Measurements from ENCODE around the gene SF3B1.
"Not testable (repeated sequence)": the region's sequence is repeated elsewhere in the genome, so short reads cannot be mapped to it uniquely, and the experiment has no call there.

Gene SF3B1

DNA sequence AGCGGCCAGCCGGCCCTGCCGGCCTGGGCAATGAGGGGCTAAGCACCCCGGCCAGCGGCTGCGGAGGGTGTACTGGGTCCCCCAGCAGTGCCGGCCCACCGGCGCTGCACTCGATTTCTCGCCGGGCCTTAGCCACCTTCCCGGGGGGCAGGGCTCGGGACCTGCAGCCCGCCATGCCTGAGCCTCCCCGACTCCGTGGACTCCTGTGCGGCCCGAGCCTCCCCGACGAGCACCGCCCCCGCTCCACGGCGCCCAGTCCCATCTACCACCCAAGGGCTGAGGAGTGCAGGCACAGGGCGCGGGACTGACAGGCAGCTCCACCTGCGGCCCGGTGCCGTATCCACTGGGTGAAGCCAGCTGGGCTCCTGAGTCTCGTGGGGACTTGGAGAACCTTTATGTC lies 64.2 kb downstream of the SF3B1 start:
- CTCF ChIA-PET, POLR2A ChIA-PET: not testable (repeated sequence)

DNA sequence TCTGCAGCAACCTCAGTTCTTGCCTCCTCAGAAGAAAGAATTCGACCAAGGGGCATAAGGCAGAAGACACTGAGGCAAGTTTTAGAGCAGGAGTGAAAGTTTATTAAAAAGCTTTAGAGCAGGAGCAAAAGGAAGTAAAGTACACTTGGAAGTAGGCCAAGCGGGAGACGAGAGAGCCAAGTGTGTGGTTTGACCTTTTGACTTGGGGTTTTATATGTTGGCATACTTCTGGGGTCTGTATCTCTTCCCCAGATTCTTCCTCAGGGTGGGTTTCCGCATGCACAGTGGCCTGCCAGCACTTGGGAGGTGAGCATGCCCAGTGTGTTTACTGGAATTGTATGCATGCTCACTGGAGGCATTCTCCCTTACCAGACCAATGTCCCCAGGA lies 64.9 kb downstream of the SF3B1 start:
- POLR2A ChIA-PET, result no interaction called here
- TF ChIP-seq ZNF155 (tag by site-specific recombination; IDR thresholded peaks at IDR 0.05) (no peak), ZNF2 (tag by site-specific recombination; IDR thresholded peaks at IDR 0.05) (no peak), ZNF777 (tag by site-specific recombination; IDR thresholded peaks at IDR 0.05; ENCODE audit: borderline replicate concordance) (no peak), ZNF112 (tag by site-specific recombination; IDR thresholded peaks at IDR 0.05) (no peak), ZNF610 (tag by site-specific recombination; IDR thresholded peaks at IDR 0.05; ENCODE audit: borderline replicate concordance) (no peak), ZNF19 (tag by site-specific recombination; IDR thresholded peaks at IDR 0.05; ENCODE audit: low read depth) (no peak), ZNF48 (tag by site-specific recombination; IDR thresholded peaks at IDR 0.05) (no peak), ZNF433 (tag by site-specific recombination; IDR thresholded peaks at IDR 0.05; ENCODE audit: low read depth) (no peak), ZNF169 (tag by site-specific recombination; IDR thresholded peaks at IDR 0.05) (no peak), ZNF529 (tag by site-specific recombination; IDR thresholded peaks at IDR 0.05; ENCODE audit: insufficient replicate concordance) (no peak)
- TF ChIP-seq, protein P1, sequence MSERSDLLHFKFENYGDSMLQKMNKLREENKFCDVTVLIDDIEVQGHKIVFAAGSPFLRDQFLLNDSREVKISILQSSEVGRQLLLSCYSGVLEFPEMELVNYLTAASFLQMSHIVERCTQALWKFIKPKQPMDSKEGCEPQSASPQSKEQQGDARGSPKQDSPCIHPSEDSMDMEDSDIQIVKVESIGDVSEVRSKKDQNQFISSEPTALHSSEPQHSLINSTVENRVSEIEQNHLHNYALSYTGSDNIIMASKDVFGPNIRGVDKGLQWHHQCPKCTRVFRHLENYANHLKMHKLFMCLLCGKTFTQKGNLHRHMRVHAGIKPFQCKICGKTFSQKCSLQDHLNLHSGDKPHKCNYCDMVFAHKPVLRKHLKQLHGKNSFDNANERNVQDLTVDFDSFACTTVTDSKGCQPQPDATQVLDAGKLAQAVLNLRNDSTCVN (tag by site-specific recombination; optimal IDR thresholded peaks at IDR 0.05), result no peak
- TF ChIP-seq, protein P2, sequence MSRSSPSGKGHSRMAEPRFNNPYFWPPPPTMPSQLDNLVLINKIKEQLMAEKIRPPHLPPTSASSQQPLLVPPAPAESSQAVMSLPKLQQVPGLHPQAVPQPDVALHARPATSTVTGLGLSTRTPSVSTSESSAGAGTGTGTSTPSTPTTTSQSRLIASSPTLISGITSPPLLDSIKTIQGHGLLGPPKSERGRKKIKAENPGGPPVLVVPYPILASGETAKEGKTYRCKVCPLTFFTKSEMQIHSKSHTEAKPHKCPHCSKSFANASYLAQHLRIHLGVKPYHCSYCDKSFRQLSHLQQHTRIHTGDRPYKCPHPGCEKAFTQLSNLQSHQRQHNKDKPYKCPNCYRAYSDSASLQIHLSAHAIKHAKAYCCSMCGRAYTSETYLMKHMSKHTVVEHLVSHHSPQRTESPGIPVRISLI (tag by site-specific recombination; IDR thresholded peaks at IDR 0.05), result no peak
- TF ChIP-seq, protein P3, sequence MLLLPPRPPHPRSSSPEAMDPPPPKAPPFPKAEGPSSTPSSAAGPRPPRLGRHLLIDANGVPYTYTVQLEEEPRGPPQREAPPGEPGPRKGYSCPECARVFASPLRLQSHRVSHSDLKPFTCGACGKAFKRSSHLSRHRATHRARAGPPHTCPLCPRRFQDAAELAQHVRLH (tag by site-specific recombination; IDR thresholded peaks at IDR 0.05), result no peak
- TF ChIP-seq, protein P4, sequence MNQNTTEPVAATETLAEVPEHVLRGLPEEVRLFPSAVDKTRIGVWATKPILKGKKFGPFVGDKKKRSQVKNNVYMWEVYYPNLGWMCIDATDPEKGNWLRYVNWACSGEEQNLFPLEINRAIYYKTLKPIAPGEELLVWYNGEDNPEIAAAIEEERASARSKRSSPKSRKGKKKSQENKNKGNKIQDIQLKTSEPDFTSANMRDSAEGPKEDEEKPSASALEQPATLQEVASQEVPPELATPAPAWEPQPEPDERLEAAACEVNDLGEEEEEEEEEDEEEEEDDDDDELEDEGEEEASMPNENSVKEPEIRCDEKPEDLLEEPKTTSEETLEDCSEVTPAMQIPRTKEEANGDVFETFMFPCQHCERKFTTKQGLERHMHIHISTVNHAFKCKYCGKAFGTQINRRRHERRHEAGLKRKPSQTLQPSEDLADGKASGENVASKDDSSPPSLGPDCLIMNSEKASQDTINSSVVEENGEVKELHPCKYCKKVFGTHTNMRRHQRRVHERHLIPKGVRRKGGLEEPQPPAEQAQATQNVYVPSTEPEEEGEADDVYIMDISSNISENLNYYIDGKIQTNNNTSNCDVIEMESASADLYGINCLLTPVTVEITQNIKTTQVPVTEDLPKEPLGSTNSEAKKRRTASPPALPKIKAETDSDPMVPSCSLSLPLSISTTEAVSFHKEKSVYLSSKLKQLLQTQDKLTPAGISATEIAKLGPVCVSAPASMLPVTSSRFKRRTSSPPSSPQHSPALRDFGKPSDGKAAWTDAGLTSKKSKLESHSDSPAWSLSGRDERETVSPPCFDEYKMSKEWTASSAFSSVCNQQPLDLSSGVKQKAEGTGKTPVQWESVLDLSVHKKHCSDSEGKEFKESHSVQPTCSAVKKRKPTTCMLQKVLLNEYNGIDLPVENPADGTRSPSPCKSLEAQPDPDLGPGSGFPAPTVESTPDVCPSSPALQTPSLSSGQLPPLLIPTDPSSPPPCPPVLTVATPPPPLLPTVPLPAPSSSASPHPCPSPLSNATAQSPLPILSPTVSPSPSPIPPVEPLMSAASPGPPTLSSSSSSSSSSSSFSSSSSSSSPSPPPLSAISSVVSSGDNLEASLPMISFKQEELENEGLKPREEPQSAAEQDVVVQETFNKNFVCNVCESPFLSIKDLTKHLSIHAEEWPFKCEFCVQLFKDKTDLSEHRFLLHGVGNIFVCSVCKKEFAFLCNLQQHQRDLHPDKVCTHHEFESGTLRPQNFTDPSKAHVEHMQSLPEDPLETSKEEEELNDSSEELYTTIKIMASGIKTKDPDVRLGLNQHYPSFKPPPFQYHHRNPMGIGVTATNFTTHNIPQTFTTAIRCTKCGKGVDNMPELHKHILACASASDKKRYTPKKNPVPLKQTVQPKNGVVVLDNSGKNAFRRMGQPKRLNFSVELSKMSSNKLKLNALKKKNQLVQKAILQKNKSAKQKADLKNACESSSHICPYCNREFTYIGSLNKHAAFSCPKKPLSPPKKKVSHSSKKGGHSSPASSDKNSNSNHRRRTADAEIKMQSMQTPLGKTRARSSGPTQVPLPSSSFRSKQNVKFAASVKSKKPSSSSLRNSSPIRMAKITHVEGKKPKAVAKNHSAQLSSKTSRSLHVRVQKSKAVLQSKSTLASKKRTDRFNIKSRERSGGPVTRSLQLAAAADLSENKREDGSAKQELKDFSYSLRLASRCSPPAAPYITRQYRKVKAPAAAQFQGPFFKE (tag by site-specific recombination; IDR thresholded peaks at IDR 0.05; ENCODE audit: borderline replicate concordance), result no peak
- H3K4me3 ChIP-seq (ENCODE audit: low read depth, low read length), result no peak overlapping the region
- no peaks in the 10 kb centered on the region for H3K36me3 ChIP-seq (ENCODE audit: control insufficient read depth in 2 of 2, insufficient read depth in 1 of 2, low read length in 2 of 2)
- no peak overlapping the region for H3K27ac ChIP-seq (ENCODE audit: extremely low read depth, low read depth, low read length)
- no peaks in the 10 kb centered on the region for H3K9me3 ChIP-seq (ENCODE audit: control insufficient read depth, insufficient read depth, low read depth, low read length)
- H3K4me1 ChIP-seq (ENCODE audit: control insufficient read depth, insufficient read depth, low read length), result no peaks in the 10 kb centered on the region
- CTCF ChIA-PET, result no interaction called here

More for the DNA sequence above, 64.2 kb downstream of the SF3B1 start:
- H3K4me1 ChIP-seq (ENCODE audit: control insufficient read depth, insufficient read depth, low read length); H3K4me3 ChIP-seq (ENCODE audit: low read depth, low read length); H3K9me3 ChIP-seq (ENCODE audit: control insufficient read depth, insufficient read depth, low read depth, low read length); H3K27ac ChIP-seq (ENCODE audit: extremely low read depth, low read depth, low read length); H3K36me3 ChIP-seq (ENCODE audit: control insufficient read depth in 2 of 2, insufficient read depth in 1 of 2, low read length in 2 of 2): not testable (repeated sequence)
